ENCODE measurements around the gene EXD2.
"Not testable (repeated sequence)": the region's sequence is repeated elsewhere in the genome, so short reads cannot be mapped to it uniquely, and the experiment has no call there.

The EXD2 gene, protein sequence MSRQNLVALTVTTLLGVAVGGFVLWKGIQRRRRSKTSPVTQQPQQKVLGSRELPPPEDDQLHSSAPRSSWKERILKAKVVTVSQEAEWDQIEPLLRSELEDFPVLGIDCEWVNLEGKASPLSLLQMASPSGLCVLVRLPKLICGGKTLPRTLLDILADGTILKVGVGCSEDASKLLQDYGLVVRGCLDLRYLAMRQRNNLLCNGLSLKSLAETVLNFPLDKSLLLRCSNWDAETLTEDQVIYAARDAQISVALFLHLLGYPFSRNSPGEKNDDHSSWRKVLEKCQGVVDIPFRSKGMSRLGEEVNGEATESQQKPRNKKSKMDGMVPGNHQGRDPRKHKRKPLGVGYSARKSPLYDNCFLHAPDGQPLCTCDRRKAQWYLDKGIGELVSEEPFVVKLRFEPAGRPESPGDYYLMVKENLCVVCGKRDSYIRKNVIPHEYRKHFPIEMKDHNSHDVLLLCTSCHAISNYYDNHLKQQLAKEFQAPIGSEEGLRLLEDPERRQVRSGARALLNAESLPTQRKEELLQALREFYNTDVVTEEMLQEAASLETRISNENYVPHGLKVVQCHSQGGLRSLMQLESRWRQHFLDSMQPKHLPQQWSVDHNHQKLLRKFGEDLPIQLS

DNA sequence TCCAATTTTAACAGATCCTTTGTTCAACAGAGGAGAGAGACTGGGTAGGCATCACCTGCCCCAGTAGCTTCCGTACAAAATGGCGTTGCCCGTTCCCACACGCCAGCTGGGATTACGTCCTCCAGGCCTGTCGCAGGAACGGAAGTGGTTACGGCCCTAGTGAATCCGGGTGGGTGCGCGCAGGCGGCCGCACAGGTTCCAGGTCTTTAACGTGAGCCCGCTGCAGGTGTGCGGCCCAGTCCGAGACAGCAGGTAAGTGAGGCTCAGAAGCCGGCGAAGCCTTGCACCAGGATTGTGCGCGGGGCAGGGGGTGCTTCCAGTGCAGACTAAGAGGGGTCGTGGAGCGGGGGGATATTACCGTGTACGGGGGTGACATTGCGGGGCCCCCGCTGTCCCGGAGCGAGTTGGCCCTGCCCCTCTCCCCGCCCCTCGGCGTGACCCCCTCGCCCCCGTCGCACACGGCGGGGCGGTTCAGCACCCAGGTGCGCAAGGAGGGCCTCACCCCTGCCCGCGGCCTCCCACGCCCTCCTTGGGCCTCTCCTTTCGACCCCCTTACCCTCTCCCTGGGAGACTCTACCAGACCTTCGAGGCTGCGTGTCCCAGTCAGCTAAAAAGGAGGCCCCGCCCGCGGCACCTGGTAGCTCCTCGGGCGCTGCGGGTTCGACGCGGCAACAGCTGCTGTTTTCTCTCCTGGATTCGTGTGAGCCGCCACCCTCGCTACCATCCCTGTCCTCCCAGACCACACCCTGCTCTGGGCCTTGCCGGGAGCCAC is at the start of gene EXD2:
Gene EXD2 (plus strand): TSS at position 159 of the 772 bp plus-strand sequence. CDS start 17,973 bp downstream, outside the sequence.
- DNase-seq (ENCODE audit: low spot score), result peak; percentile 95

DNA sequence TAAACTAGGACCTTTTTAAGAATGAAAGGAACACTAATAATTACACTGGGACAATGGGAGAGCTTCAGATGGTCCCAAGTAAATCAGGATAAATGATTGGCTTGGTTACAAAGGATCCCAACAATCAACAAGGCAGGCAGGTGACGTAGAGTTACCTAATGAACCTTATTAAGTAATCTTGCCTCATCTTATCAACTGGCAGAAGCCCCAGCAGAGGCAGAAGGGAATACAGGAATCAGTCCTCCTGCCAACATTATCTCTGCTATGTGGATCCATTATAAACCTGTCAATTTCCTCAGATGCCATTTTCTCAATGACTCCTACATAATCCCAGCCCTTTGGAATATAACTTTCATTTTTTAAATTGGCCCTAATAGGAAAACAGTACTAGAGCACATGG is 49.7 kb upstream of the EXD2 start:
- no peak for DNase-seq (ENCODE audit: low spot score)

DNA sequence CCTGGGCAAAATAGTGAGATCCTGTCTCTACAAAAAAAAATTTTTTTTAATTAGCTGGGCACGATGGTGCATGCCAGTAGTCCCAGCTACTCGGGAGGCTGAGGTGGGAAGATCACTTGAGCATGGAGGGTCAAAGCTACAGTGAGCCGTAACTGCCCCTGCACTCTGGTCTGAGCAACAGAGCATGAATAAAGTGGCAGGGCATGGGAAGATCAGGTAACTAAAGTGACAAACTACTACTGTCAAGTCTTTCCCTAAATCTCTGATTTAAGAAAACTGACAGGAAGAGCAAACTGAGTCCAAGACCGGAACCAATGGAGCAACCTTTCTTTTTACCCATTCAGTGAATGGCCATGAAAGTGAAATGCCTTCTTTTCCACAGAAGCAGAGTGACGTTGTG is 49.2 kb upstream of the EXD2 start:
- DNase-seq (ENCODE audit: low spot score), result no peak

DNA sequence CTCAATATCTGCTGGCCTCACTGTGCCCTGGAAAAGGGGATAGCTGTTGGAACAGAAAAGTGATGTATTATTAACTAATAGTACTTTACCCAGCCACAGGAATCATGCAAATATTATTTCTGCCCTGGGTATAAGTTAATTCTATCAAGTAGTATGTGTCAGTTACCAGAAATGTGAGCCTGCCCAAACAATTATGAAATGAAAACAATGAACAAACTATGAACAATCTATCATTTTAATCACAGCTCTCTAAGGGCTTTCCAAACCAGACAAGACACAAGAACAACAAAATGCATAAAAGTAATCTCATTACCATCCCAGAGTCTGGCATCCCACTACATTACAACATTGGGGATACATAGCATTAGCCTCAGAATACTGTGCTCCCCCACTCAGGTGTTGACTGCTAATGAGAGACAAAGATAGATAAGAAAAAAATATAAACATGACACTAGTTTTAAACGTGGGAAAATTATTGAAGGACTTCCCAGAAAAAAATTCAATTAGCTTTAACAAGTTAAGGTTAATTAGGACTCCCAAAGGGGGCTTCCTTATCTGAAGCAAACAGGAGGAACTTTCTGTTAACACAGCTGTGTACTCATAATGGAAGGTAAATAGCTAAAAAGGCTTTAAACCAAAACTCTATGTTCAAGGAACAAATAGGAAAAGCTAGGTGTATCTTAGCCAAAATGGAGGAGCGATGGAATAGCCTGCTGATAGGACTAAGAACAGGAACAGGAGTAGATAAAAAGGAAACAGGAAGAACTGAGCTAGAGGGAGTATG is 41.6 kb upstream of the EXD2 start:
- no peak for DNase-seq (ENCODE audit: low spot score)

DNA sequence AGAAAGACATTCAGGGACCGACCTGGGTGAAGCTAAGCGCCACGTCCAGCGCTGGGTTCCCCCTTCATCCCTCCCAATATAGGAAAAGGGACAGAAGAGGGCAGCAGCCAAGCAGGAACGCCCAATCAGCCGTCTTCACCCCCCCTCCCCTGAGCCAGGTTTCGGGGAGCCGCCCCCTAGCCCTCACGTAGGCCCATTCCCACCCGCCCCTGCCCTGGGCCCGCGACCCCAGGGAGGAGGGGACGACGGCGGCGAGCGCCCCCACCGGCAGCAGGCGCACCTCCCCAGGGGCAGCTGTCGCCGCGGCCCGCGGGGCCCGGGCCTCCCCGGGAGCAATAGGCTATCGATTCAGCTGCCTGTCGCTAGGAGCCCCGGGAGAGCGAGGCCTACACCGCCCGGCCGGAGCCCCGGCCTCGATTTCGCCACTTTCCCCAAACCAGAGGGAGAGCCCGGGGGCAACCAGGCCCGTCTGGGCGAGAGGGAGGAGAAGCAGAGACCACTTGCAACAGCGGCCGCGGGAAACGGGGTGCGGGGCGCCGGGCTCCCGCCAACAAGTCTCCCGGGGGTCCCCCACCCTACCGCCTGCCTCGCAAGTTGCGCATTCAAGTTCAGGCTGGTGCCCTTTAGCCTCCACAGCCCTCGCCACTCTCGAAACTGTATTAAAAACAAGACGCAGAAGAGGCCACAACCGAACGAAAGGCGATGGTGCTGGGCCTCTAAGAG is 39.7 kb upstream of the EXD2 start:
- peak; percentile 81 for DNase-seq (ENCODE audit: low spot score)

DNA sequence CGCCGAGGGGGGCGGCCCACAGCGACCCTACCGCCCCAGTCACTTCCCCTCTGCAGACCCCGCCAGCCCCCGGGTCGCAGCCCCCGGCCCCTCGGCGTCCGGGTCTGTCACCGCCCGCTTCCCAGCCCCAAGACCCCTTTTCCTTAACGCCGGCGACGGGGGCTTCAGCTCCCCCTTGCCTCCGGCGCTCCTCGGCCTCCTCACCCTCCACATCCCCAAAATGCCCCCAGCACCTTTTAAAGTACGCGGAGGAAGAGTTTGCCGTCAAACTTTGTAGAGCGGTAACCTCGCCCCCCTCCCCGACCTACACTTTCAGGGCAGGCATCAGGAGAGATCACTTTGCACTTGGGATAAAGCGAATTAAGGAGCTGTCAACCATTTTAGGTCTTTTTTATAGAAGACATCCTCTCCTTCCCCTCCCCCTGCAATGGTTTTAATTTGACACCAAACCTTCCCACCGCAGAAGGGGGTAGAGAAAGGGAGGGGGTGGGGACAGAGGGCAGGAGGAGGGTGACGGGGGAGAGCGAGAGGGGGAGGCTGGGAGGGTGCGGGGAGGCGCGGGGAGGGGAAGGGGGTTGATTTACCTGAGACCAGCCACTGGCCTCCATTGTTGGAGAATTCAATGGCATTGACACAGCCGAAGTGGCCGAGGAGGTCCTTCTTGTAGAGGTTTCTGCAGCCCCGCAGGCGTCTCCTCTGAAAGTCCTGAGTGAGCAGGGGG is 39.0 kb upstream of the EXD2 start:
- DNase-seq (ENCODE audit: low spot score), result no peak

DNA sequence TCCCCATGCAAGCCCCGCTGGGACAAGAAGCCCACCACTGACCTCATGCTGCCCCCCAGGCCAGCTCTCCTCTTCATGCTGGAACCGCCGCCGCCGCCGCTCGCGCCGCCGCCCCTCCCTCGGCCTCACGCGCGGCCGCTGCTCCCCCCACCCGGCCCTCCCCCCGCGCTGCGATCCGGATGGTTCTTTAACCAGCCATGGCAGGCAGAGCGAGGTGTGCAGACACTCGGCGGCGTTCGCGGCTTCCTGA is 38.5 kb upstream of the EXD2 start, which contains the start of gene DCAF5:
Gene DCAF5 (minus strand): TSS at position 218 of the 250 bp plus-strand sequence. CDS start 141 bp downstream, at position 77.
- no peak for DNase-seq (ENCODE audit: low spot score)

DNA sequence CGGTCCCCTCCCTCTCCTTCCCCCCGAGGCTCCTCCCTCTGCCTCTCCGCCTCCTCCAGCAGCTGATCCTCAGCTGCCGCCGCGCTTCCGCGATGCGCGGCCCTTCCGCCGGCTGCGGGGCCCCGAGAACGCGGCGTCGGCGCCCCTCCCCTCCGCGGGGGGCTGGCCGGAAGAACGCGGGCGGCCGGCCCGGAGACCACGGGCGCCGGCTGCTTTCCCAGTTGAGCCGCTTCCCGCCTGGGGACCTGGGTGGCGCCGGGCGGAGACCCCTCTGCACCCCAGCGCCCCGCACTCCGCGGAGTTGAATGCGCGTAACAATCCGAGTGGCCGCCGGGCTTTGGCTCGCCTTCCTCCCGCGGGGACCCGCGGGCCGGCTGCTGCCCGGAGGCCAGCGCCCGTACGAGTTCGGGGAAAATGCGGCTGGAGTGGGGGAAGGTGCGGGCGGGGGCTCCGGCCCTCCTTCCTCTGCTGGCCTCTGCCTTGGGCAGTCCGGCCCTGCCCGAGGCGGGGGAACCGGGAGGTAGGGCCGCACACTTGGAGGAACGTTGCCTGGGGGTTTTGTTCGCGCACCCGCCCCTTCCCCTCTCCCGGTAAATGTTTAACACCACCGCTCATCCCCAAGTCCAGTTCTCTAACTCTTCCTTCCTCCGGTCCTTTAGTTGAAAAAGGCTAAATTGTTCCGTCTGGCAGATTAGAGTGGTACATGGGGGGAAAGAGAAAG is 38.0 kb upstream of the EXD2 start:
- DNase-seq (ENCODE audit: low spot score), result peak; percentile 95

DNA sequence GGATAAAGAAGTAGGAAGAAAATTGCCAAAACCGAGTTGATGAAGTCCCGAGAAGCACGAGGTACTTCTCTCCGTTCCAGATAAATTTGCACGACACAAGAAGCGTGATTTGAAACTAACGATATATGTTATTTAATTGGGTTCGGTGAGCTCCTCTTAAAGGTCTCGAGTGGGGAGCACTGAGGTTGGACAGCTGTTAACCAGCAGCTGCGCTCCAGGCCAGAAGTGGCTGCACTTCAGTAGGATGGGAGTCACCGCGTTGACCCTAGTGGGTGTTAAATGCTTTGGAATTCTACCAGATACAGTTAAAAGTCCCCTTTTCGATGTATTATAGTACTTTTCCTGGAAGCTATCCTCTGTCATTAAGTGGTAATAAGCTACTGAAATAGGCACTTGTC is 37.4 kb upstream of the EXD2 start:
- peak; percentile 27 for DNase-seq (ENCODE audit: low spot score)

DNA sequence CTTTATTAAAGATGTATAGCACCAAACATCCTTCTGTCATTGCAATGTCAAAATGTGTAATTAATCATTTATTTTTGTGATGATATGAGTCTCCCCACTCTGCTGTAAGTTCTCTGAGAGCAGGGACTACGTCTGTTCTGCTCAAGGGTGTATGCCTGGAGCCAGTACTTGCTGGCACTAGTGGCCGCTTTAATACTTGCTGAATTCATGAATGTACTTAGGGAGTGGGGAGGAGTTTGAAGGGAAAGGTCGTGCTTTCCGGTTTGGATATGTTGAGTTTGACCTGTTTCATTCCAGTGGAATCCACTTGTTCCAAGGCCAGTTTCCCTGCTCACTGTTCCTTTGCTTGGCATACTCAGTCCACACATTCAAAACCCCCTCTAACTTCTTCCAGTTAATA is 36.5 kb upstream of the EXD2 start:
- no peak for DNase-seq (ENCODE audit: low spot score)

DNA sequence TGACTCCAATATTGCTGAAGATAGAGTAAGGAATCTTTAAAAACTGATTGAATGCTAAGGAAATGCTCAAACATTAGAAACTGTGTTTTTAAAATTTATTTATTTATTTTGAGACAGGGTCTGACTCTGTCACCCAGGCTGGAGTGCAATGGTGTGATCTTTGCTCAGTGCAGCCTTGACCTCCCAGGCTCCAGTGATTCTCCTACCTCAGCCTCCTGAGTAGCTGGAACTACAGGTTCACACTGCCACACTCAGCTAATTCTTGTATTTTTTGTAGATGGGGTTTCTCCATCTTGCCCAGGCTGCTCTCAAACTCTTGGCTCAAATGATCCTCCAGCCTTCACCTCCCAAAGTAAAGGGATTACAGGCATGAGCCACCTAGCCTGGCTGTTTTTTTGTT is 35.1 kb upstream of the EXD2 start:
- DNase-seq (ENCODE audit: low spot score), result no peak

DNA sequence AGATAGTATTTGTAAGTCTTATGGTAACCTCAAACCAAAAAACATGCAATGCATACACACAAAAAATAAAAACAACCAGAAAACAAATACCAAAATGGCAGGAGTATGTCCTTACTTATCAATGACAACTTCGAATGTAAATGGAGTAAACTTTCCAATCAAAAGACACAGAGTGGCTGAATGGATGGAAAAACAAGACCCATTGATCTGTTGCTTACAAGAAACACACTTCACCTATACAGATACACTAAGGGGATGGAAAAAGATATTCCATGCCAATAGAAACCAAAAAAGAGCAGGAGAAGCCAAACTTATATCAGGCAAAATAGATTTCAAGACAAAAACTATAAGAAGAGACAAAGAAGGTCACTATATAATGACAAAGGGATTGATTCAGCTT is 29.7 kb upstream of the EXD2 start:
- DNase-seq (ENCODE audit: low spot score), result no peak

DNA sequence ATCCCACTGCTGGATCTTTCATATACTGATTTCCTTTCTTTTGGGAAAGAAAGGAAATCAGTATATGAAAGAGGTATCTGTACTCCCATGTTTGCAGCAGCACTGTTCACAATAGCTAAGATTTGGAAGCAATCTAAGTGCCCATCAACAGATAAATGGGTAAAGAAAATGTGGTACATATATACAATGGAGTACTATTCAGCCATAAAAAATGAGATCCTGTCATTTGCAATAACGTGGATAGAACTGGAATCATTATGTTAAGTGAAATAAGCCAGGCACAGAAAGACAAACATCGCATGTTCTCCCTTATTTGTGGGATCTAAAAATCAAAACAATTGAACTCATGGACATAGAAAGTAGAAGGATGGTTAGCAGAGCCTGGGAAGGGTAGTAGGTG is 25.5 kb upstream of the EXD2 start:
- not testable (repeated sequence) for DNase-seq (ENCODE audit: low spot score)

DNA sequence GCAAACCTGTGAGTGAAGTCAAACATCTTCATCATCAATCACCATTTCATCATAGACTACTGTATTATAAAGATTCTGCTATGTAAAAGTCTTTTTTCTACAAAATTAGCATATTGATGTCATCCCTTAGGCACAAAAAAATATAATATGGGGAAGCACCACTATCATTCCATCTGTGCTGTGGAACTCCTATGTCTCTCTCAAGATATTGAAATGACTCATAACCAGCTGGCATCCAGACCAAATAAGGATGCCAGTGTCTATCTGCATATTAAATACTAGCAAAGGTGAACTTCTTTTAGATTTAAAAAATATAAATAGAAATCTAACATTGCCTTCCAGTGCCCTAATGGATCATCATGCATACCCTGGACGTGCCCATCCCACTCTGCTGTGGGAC is 20.5 kb upstream of the EXD2 start:
- DNase-seq (ENCODE audit: low spot score), result peak; percentile 23

DNA sequence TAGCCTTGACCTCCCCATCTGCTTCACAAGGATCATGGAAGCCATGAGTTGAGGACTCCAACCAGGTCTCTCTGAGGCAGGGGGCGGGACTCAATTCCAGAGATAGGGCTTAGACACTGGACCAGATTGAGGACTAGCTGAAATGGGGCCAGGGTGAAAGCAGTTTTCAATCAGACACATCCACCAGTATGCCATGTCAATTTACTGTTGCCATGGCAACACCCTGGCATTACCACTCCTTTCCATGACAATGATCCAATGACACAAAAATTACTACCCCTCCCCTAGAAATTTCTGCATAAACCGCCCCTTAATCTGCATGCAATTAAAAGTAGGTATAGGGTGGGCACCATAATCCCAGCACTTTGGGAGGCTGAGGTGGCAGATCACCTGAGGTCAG is 19.7 kb upstream of the EXD2 start:
- no peak for DNase-seq (ENCODE audit: low spot score)

DNA sequence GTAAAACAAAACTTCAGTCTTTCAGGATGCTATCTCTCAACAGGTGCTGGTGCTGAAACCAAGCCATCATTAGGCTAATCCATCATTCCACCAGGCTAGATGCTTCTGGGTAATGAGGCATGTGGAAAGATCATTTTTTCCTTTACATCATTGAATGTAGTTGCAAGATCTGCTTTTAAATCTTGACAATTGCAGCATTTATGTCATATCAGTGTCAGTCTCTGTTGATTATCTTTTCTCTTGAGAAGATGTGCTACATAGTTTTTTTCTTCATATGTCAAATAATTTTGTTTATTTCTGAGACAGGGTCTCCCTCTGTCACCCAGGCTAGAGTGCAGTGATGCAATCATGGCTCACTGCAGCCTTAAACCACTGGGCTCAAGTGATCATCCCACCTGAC is 16.2 kb upstream of the EXD2 start:
- DNase-seq (ENCODE audit: low spot score), result no peak

DNA sequence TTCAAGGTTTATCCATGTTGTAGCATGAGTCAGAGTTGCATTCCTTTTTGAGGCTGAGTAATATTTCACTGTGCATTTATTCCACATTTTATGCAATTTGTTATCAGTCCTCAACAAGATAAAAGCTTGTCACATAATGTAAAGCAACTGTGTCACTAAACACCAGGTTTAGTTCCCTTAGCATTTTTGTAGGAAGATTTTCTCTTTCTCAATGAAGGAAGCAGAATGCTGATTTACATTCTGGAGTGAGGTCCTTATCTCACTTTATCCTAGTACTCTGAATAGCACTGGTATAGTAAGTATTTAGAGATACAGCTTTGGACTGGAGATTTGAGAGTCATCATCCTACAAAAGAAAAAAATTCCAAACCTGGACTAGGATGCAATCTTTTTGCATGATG is 9.8 kb upstream of the EXD2 start:
- no peak for DNase-seq (ENCODE audit: low spot score)

DNA sequence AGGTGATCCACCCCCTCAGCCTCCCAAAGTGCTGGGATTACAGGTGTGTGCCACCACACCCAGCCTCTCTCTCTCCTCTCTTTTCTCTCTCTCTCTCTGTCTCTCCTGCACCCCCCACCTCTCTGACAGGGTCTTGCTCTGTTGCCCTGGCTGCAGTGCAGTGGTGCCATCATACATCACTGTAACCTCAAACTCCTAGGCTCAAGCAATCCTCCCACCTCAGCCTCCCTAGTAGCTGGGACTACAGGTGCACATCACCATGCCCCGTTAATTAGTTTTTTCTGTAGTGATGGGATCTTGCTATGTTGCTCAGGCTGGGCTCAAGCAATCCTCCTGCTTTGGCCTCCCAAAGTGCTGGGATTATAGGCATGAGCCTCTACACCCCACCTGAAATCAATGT is 8.7 kb upstream of the EXD2 start:
- DNase-seq (ENCODE audit: low spot score), result not testable (repeated sequence)

DNA sequence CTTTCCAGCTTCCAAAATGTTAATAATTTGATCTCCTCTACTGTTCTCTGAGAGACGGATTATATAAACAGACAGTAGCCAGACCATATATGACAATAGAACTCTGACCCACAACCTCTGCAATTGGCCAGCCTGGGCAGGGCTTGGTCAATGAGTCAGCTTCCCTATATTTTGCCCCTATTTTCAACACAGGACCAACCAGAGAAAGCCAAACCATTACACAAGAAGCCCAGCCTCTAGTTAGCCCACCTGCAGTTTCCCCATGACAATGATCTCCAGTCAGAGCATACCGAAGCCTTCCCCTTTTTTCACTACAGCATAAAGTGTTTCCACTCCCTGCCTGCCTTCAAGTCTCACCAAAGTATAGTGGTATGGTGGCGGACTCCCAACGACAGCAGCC is 7.6 kb upstream of the EXD2 start:
- DNase-seq (ENCODE audit: low spot score), result no peak

DNA sequence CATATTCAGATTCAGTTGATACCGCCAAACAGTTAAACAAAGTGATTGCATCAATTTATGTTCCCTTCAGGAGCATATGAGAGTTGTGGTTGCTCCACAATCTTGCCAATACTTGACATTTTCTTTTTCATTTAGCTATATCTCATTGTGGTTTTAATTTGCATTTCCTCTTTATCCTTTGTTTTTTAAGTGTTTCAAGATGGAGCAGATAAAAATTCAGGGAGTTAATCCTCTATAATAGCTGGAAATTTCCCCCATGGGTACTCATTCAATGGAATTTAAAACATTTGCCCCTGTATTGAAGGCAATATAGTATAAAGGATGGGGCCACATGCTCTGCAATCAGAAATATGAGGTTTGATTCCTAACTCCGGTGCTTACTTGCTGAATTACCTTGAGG is 1.1 kb upstream of the EXD2 start:
- DNase-seq (ENCODE audit: low spot score), result no peak
